ENCODE measurements around the gene FBXO33.

GRCh38 chr14:39395555-39396254, 36.5 kb downstream of the FBXO33 start:
- TF ChIP-seq, protein P1, sequence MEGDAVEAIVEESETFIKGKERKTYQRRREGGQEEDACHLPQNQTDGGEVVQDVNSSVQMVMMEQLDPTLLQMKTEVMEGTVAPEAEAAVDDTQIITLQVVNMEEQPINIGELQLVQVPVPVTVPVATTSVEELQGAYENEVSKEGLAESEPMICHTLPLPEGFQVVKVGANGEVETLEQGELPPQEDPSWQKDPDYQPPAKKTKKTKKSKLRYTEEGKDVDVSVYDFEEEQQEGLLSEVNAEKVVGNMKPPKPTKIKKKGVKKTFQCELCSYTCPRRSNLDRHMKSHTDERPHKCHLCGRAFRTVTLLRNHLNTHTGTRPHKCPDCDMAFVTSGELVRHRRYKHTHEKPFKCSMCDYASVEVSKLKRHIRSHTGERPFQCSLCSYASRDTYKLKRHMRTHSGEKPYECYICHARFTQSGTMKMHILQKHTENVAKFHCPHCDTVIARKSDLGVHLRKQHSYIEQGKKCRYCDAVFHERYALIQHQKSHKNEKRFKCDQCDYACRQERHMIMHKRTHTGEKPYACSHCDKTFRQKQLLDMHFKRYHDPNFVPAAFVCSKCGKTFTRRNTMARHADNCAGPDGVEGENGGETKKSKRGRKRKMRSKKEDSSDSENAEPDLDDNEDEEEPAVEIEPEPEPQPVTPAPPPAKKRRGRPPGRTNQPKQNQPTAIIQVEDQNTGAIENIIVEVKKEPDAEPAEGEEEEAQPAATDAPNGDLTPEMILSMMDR (IDR thresholded peaks at IDR 0.05; ENCODE audit: poor library complexity, severe bottlenecking) = no peak
- no peak for TF ChIP-seq POLR2AphosphoS5 (IDR thresholded peaks at IDR 0.05)
